CD1c-positive myeloid dendritic cell (primary cell): ENCODE results near the gene BEX4.
"Not testable (repeated sequence)": the region's sequence is repeated elsewhere in the genome, so short reads cannot be mapped to it uniquely, and the experiment has no call there.

Source experiments
- DNase-seq: peaks from one replicate; pipeline ENCODE4 v3.0.0-alpha.2; 2016; ENCODE audit errors: extremely low spot score

BEX4 gene, protein sequence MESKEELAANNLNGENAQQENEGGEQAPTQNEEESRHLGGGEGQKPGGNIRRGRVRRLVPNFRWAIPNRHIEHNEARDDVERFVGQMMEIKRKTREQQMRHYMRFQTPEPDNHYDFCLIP

GRCh38 chrX:103214870-103215424 lies at the start of gene BEX4:
Gene BEX4 (plus strand): TSS chrX:103215108. CDS start chrX:103216154, 1,046 bp downstream.
- DNase-seq: peak; percentile 83

GRCh38 chrX:103170216-103170615 lies 44.7 kb upstream of the BEX4 start:
- no peak for DNase-seq

- DNase-seq: no peak
Measured at GRCh38 chrX:103171353-103171752, 43.6 kb upstream of the BEX4 start.

- DNase-seq: not testable (repeated sequence)
Measured at GRCh38 chrX:103175256-103175655, 39.7 kb upstream of the BEX4 start.

- DNase-seq: peak; percentile 48
Measured at GRCh38 chrX:103175944-103176753, 38.8 kb upstream of the BEX4 start.

DNA sequence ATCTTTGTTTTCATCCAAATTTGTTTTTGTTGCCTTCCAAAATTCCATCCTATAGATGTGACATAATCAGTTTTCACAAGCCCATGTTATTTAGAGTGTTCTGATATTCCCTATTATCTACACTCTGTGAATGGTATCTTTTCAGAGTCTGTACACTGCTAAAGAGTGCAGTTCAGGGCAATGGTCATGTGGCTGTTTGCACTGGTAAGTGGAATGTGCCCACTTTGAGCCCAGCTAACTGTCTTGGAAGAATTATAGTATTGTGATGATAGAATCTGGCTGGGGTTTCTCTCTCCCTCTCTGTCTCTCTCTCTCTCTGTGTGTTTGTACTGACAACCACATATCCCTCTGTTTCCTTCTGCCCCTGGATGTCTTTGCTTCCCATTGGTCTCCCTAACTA lies 37.4 kb upstream of the BEX4 start:
- no peak for DNase-seq

DNA sequence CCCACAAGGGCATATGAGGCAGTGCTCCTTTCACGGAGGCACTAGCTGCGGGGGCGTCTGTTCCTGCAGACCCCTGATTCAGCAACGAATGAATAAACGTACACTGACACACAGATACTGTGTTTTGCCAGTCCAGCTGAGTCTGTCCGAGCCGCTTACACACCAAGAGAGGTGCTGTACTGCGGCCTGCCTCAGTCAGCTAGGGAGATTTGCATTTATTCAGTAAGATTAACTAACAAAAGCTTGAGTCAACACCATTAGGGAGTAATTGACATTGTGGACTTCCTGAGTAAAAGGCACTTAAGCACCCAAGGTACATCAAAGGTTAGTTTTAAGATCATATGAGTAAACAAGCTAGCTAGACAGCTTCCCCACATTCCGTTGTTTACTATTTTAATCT lies 31.0 kb upstream of the BEX4 start:
- no peak for DNase-seq

DNA sequence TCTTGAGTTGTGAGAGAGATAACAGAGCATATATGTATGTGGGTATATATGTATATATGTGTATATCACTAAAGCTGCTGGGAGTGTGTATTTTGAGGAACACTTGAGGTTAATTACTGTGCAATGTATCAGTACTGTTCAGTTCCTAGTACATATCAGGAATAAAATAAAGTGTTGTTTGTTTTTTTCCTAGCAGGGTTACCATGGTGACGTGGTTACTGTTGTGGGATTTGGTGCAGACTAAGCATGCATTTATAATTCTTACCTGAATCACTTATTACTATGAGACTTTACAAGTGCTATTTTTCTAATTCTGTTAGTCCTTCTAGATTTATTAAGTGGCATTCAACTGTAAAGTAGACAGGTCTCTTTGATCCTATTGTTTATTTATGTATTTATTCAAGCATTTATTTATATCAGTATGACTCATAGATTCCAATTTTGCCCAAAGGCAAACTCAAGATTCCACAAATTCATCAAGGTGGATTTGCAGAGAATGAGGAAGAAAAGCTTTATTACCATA lies 26.9 kb upstream of the BEX4 start:
- DNase-seq: no peak

GRCh38 chrX:103197721-103198306 lies 17.1 kb upstream of the BEX4 start:
- no peak for DNase-seq

DNA sequence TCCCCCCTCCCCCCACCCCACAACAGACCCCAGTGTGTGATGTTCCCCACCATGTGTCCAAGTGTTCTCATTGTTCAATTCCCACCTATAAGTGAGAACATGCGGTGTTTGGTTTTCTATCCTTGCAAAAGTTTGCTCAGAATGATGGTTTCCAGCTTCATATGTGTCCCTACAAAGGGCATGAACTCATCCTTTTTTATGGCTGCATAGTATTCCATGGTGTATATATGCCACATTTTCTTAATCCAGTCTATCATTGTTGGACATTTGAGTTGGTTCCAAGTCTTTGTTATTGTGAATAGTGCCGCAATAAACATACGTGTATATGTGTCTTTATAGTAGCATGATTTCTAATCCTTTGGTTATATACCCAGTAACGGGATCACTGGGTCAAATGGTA lies 16.2 kb upstream of the BEX4 start:
- not testable (repeated sequence) for DNase-seq

DNA sequence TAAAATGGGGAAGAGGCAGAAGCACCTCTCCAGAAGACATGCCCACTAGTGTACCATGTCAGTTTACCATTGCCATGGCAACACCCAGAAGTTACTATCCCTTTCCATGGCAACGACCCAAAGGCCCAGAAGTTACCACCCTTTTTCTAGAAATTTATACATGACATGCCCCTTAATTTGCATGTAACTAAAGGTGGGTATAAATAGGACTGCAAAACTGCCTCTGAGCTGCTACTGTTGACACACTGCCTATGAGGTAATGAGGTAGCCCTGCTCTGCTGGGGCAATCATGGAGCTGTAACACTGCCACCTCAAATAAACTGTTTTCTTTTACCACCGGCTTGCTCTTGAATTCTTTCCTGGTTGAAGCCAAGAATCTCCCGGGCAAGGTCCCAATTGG lies 13.9 kb upstream of the BEX4 start:
- no peak for DNase-seq

DNA sequence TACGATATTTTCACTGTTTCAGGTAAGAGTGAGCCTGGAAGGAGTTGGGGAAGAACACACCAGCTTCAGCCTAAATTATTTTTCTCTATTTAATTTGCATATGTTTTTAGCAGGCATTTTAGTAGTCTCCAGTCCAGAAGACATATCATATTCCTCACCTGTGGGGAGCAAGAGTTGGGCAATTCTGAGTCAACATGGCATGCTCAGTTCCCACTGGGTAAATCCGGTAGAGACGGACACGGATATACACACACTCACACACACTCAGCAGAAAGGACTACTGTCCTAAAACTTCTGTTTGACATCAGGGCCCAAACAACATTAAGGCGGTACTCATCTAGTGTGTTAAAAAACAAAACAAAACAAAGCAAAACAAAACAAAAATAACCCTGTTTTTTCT lies 4.9 kb upstream of the BEX4 start:
- no peak for DNase-seq

DNA sequence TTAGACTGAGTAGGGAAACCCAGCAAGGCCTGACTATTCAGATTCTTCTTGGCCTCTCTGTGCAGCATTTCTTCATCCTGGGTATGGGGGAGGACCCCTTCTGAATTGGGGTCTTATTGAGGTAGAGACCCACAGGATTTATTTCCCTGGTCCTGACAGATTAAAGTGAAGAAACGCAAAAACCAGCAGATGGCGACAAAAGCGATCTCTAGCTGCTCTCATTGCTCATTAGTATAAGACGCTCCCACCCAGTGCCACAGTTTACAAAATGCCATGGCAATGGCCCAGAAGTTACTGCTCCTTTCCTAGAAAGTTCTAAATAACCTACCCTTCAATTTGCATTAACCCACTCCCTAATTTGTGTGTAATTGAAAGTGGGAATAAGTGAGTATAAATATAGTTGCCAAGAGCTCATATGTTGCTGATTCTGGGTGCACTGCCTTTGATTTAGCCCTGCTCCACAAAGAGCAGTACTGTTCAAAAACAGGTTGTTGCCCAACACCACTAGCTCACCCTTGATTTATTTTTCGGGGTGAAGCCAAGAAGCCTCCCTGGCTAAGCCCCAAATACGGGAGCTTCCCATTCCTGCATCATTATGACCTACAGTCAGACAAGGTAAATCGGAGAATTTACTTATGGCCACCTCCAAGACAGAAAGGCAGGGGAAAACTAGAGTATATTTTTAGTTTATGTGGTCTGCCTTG lies 3.7 kb upstream of the BEX4 start:
- DNase-seq: peak; percentile 52

DNA sequence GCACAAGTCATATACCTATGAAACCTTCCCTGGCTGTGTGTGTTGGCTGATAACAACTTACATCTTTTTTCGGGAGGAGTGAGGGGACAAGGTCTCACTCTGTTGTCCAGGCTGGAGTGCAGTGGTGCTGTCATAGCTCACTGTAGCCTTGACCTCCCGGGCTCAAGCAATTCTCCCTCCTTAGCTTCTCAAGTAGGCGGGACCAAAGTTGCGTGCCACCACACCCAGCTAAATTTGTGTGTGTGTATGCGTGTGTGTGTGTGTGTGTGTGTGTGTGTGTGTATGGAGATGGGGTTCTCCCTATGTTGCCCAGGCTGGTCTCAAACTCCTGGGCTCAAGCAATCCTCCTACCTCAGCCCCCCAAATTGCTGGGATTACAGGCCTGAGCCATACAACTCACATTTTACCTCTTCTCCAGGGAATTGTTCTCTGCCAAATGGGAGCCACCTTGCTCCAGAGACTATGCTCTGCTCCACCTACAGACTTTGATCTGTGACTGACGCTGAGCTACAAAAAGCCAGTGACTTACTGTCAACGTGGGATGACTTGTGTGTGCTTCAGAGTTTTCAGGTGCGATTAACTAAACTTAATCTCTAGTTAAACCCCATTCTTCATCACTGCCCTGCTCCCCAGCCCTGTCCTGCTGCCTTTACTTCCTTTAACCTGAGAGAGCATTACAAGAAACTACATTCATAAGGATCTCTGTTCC lies 2.0 kb upstream of the BEX4 start:
- no peak for DNase-seq

DNA sequence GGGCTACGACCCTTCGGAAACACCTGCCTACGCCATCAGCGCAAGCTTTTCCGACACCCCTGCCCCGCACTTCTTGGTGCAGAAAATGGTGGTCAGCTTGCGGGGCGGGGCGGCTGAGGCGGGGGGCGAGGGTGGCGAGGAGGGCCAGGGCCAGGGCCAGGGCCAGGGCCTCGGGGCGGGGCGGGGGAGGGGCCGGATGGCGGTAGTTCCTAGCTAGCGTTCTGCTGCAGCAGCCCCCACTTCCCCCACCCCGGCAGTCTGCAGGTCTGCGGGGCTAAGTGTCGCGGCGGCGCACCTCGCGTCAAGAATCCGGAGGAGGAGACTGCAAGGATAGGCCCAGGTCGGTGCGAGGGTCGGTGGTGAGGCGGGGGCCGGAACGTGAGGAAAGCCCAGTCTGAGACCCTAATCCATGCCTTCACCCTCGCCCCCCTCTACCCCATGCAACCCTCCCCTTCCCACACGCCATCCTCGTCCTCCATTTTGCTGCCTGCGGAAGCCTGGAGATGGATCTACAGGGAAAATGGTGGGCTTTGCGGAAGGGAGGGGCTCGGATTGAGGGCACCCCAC lies 600 bp downstream of the BEX4 start:
- DNase-seq: peak; percentile 11

DNA sequence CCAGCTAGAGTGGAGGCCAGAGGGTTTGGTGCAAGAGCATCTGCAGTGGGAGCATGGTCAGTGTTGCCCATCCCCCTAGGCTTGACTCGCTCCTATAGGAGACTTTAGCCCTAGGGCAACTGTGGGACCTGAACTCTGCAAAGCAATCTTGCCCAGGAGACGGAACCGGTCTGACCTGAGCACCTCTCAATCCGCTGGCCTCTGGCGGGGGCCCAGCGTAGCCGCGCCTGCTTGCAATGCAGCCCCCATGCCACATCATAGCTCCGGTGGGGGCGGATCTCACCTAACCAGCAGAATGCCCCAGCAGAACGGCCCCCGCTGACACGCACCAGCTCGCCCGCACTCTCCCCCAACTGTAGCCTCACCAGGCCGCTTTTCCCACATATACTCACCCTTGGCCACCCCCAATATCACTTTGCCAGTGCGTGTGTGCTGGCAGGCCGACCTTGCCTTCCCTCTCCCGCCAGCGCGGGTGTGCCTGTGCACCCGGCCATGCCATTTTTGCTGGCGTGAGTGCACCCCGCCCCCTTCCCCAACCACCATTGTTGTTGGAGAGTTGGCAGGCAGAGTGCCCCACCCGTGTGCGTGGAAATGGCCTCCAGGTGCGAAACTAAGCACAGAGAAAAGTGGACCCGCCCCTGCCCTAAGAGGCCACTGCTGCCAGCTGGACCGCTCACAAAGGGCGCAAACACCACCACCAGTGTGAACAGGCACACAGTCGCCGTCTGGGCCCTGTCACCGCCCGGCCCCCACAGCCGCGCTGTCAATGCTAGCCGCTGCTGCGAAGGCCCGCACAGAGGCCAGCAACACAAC lies 5.8 kb downstream of the BEX4 start:
- no peak for DNase-seq

- DNase-seq: not testable (repeated sequence)
Measured at GRCh38 chrX:103225918-103226317, 11.0 kb downstream of the BEX4 start.

GRCh38 chrX:103233263-103233662 lies 18.4 kb downstream of the BEX4 start:
- DNase-seq: no peak

GRCh38 chrX:103234869-103235268 lies 20.0 kb downstream of the BEX4 start:
- DNase-seq: no peak

GRCh38 chrX:103235608-103236007 lies 20.7 kb downstream of the BEX4 start:
- not testable (repeated sequence) for DNase-seq
